Type B pancreatic cell (in vitro differentiated cells): Measurements from ENCODE around the gene FBXO46. TPM values are rescaled to one million over a fixed set of nuclear protein-coding genes. Genes with fewer than 3 reads are reported as not detected.
A peak's percentile ranks its signal among the peaks of the same experiment; 100 is the strongest.

Experiments
- DNase-seq: peaks from one replicate; pipeline ENCODE4 v3.0.0; 2021; ENCODE audit warnings: mixed read lengths; ENCODE audit not compliant: unreplicated experiment; ENCODE audit errors: extremely low spot score
- H3K27ac Mint-ChIP-seq: 2 replicates; pipeline ENCODE4 v1.8.0; 2021; ENCODE audit warnings: mild to moderate bottlenecking, mixed read lengths
- H3K27me3 Mint-ChIP-seq: 2 replicates; pipeline ENCODE4 v1.8.0; 2021; ENCODE audit warnings: mixed read lengths
- H3K36me3 Mint-ChIP-seq: 2 replicates; pipeline ENCODE4 v1.8.0; 2021; ENCODE audit warnings: mixed read lengths
- H3K4me1 Mint-ChIP-seq: one replicate; pipeline ENCODE4 v1.8.0; 2021; ENCODE audit warnings: mixed read lengths; ENCODE audit not compliant: unreplicated experiment
- H3K4me3 Mint-ChIP-seq: 2 replicates; pipeline ENCODE4 v1.8.0; 2021; ENCODE audit warnings: mild to moderate bottlenecking, mixed read lengths
- H3K9me3 Mint-ChIP-seq: 2 replicates; pipeline ENCODE4 v1.8.0; 2021; ENCODE audit warnings: mixed read lengths
- CTCF ChIP-seq: fragments of 200-600 bp; sonication (generic); conservative IDR thresholded peaks from 2 replicates; pipeline ENCODE4 v1.5.0; 2021; ENCODE audit warnings: antibody characterized with exemption, mild to moderate bottlenecking
- long read RNA-seq: library from polyadenylated mRNA; unstranded; transcript quantifications from one replicate; pipeline ENCODE4 v2.0.0, GENCODE V29; 2020
- total RNA-seq: library from RNA; stranded (reverse); gene quantifications from 2 replicates; pipeline ENCODE4 v1.2.1, GENCODE V29; 2021; ENCODE audit warnings: low replicate concordance

The FBXO46 gene, protein sequence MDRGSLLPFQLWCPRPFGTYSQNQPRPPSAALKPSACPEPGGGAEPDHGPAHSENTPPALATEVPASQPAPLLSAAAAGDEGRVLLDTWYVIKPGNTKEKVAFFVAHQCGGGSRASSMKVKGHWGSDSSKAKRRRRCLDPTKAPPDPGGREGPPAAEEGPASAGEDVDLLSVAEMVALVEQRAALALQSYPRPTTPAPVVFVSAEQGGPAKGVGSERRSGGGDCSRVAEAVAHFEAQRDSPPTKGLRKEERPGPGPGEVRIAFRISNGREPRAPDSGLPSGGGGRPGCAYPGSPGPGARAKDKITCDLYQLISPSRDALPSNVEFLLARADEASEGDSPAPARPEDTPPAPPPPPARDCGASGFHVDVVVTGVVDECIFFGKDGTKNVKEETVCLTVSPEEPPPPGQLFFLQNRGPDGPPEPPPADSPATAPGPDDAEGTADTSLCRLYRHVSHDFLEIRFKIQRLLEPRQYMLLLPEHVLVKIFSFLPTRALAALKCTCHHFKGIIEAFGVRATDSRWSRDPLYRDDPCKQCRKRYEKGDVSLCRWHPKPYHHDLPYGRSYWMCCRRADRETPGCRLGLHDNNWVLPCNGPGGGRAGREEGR
- total RNA-seq = 27.8 and 37.5 TPM in 2 replicates
- long read RNA-seq = 0 reads

DNA sequence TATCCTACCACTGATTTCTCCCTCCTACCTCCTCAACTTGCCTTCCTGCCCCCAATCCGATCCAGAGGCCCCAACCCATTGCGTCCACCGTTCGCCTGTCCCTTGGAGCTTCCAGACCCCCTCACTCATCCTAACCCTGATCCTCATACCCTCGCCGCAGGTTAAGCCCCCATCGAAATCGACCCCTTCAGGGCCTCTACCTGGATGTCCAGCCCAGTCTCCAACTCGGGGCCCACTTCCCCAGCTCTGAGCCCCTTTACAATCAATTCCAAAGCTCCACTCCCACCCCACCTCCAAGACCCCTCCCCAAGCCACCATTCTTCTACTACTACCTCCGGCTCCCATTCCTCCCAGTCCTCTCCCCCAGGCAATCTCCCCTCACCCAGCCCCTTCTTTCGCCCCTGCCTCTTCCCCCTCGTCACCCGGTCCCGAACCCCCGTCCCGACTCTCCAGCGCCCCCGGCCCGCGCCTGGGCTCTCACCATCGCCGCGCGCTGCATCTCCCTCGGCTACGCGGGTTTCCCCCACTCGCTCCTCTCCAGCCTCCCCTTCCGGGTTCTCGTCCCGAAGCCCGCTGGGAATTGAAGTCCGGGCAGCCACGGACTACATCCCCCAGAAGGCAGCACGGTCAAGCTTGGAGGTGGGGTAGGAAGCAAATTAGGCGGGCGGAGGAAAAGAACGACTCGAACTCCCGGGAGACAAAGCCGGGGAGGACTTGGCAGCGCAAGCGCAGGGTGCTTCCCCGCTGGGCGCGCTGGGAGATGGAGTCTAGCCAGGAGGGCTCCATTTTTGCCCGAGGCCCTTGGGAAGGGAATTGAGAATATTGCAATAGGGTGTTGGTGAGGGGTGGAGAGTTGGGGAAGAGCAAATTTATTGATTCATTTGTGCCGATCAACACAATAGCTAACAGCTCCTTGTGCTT lies at the start of gene FBXO46:
Gene FBXO46, minus strand, starts transcription at position 529 of the 921 bp plus-strand sequence. CDS start 17,401 bp downstream, outside the sequence.
- TF ChIP-seq CTCF = peak; percentile 24
- Mint-ChIP-seq H3K36me3 (no peaks in the 10 kb centered on the region), H3K4me3 (peak within 1 kb of the TSS; percentile 99), H3K4me1 (peaks cover 17% of the 10 kb centered on the region), H3K9me3 (no peaks in the 10 kb centered on the region), H3K27ac (peak within 1 kb of the TSS; percentile 94), H3K27me3 (no peaks in the 10 kb centered on the region)
- DNase-seq = peak; percentile 95

GRCh38 chr19:45780146-45780447 lies 49.4 kb upstream of the FBXO46 start:
- Mint-ChIP-seq H3K4me1 (peaks cover 20% of the 10 kb centered on the region), H3K27me3 (no peaks in the 10 kb centered on the region), H3K4me3 (no peak overlapping the region), H3K36me3 (peaks cover 11% of the 10 kb centered on the region), H3K27ac (no peak overlapping the region), H3K9me3 (no peaks in the 10 kb centered on the region)
- TF ChIP-seq CTCF = no peak
- no peak for DNase-seq

DNA sequence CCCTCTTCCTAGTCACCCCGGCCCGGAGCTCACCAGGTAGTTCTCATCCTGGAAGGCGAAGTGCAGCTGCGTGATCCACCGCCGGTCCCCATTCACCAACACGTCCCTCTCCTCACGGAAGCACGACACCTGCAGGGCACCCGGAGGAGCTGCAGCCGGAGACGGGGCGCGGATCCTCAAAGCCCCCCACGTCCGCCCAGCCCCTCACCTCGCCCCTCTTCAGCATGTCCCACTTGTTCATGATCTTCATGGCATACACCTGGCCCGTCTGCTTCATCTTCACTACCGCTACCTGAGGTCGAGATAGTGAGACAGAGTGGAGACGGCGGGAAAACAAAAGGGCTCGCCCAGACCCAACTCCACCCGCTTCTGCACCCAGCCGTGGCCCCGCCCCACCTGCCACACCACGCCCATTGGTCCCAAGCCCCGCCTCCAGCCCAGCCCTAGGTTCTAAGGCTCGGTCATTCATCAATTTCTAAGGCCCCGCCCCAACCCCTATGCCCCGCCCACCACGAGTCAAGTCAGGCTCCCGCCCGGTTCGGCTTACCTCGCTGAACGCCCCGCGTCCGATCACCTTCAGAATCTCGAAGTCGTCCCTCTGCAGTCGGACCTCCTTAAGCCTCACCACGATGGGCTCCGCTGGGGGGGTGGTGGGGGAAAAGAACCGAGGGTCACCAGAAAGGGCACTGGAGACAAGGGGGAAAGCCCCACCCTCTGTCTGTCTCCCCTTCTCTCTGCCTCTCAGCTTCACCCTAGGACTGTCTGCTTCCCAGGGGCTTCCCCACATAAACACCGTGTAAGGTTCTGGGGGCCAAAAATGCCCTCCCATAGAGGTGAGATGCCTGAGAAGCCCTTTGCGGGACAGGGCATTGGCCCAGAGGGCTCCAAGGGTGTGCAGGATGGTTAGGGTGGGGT lies 48.8 kb upstream of the FBXO46 start:
- peak overlapping the region; percentile 85 for H3K4me3 Mint-ChIP-seq
- no peaks in the 10 kb centered on the region for H3K27me3 Mint-ChIP-seq
- H3K4me1 Mint-ChIP-seq = peaks cover 20% of the 10 kb centered on the region
- TF ChIP-seq CTCF = peak; percentile 77
- peaks cover 11% of the 10 kb centered on the region for H3K36me3 Mint-ChIP-seq
- peak overlapping the region; percentile 81 for H3K27ac Mint-ChIP-seq
- DNase-seq = peak; percentile 89
- H3K9me3 Mint-ChIP-seq = no peaks in the 10 kb centered on the region

DNA sequence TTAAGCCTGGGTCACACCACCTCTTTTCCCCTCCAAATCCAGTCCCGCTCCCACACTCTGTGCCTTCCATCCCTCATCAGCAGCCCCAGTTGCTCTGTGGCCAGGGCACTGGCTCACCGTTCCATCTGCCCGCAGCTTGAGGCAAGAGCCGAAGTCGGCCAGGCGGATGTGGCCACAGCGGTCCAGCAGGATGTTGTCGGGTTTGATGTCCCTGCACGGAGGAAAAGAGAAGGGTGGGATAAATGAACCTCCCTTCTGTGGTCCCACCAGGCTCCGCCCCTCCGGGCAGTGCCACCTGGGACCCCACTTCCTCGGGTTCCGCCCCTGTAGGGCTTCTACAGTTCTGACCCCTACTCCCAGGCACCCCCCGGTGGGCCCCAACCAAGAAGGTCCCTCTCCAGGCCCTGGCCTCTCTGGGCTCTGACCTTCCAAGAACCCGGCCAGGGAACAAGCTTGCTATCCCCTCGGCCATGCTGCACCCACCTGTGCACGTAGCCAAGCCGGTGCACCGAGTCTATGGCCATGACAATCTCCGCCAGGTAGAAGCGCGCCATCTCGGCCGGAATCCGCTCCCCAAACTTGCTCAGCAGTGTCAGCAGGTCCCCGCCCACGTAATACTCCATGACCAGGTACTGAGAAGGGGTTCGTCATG lies 47.4 kb upstream of the FBXO46 start:
- H3K9me3 Mint-ChIP-seq = no peaks in the 10 kb centered on the region
- peaks cover 20% of the 10 kb centered on the region for H3K4me1 Mint-ChIP-seq
- no peak overlapping the region for H3K4me3 Mint-ChIP-seq
- no peak for DNase-seq
- peaks cover 11% of the 10 kb centered on the region for H3K36me3 Mint-ChIP-seq
- H3K27ac Mint-ChIP-seq = no peak overlapping the region
- no peak for TF ChIP-seq CTCF
- no peaks in the 10 kb centered on the region for H3K27me3 Mint-ChIP-seq
